Nephron progenitor cell (in vitro differentiated cells): ENCODE results near the gene ZNF346.

Source experiments
- DNase-seq: peaks from one replicate; pipeline ENCODE4 v3.0.0; 2021
- H3K27ac Mint-ChIP-seq: 2 replicates; pipeline ENCODE4 v1.8.0; 2021; ENCODE audit warnings: mild to moderate bottlenecking, moderate library complexity, mixed read lengths
- H3K27me3 Mint-ChIP-seq: 2 replicates; pipeline ENCODE4 v1.8.0; 2021; ENCODE audit warnings: mild to moderate bottlenecking, low read depth, mixed read lengths; ENCODE audit not compliant: poor library complexity
- H3K36me3 Mint-ChIP-seq: 2 replicates; pipeline ENCODE4 v1.8.0; 2021; ENCODE audit warnings: low read depth, mixed read lengths
- H3K4me1 Mint-ChIP-seq: 2 replicates; pipeline ENCODE4 v1.8.0; 2021; ENCODE audit warnings: mixed read lengths
- H3K4me3 Mint-ChIP-seq: 2 replicates; pipeline ENCODE4 v1.8.0; 2021; ENCODE audit warnings: mild to moderate bottlenecking, moderate library complexity, mixed read lengths
- H3K9me3 Mint-ChIP-seq: 2 replicates; pipeline ENCODE4 v1.8.0; 2021; ENCODE audit warnings: mild to moderate bottlenecking, moderate library complexity, mixed read lengths
- TF ChIP-seq, protein P1 (sequence below): fragments of 200-600 bp; sonication (generic); IDR thresholded peaks from 2 replicates; pipeline ENCODE4 v1.5.0; 2021; ENCODE audit warnings: antibody characterized with exemption

Gene ZNF346

DNA sequence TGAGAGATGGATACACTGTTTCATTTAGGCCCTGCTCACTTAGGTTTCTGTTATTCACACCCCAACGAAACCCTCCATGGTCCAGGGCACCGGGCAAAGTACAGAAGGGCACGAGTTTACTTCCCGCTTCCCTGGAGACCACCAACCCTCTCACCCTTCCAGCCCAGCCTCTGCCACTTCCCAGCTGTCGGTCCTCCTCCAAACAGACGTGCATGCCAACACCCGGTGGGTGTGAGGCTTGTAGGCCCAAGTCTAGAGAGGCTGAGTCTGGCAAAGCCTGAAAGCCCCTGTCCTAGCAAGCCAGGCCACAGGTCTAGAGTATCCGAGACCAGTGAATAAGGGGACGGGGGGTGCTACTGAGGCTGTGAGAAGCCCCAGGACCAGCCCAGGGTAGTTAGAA lies 57.1 kb downstream of the ZNF346 start:
- TF ChIP-seq, protein P1, sequence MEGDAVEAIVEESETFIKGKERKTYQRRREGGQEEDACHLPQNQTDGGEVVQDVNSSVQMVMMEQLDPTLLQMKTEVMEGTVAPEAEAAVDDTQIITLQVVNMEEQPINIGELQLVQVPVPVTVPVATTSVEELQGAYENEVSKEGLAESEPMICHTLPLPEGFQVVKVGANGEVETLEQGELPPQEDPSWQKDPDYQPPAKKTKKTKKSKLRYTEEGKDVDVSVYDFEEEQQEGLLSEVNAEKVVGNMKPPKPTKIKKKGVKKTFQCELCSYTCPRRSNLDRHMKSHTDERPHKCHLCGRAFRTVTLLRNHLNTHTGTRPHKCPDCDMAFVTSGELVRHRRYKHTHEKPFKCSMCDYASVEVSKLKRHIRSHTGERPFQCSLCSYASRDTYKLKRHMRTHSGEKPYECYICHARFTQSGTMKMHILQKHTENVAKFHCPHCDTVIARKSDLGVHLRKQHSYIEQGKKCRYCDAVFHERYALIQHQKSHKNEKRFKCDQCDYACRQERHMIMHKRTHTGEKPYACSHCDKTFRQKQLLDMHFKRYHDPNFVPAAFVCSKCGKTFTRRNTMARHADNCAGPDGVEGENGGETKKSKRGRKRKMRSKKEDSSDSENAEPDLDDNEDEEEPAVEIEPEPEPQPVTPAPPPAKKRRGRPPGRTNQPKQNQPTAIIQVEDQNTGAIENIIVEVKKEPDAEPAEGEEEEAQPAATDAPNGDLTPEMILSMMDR = no peak
- H3K9me3 Mint-ChIP-seq = no peaks in the 10 kb centered on the region
- no peak for DNase-seq
- peaks cover 16% of the 10 kb centered on the region for H3K4me1 Mint-ChIP-seq
- H3K4me3 Mint-ChIP-seq = no peak overlapping the region
- peaks cover 5% of the 10 kb centered on the region for H3K36me3 Mint-ChIP-seq
- H3K27ac Mint-ChIP-seq = peak overlapping the region; percentile 79
- no peaks in the 10 kb centered on the region for H3K27me3 Mint-ChIP-seq

DNA sequence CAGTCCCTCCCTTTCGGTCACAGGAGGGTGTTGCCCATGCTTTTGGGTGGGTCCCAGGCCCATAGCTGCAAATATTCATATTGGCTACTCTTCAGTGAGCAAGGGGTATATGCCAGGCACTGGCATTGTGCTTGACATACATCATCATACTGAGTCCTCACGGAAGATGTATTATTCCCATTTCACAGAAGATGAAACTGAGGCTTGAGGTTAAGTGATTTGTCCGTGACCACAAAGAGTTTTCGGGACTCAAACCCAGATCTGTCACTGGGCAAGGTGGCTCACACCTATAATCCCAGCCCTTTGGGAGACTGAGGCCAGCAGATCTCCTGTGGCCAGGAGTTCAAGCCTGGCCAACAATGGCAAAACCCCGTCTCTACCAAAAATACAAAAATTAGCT lies 57.8 kb downstream of the ZNF346 start:
- Mint-ChIP-seq H3K36me3 (peaks cover 5% of the 10 kb centered on the region), H3K4me1 (peaks cover 21% of the 10 kb centered on the region), H3K9me3 (no peaks in the 10 kb centered on the region), H3K27me3 (no peaks in the 10 kb centered on the region), H3K27ac (no peak overlapping the region), H3K4me3 (no peak overlapping the region)
- TF ChIP-seq, protein P1 = no peak
- DNase-seq = no peak

DNA sequence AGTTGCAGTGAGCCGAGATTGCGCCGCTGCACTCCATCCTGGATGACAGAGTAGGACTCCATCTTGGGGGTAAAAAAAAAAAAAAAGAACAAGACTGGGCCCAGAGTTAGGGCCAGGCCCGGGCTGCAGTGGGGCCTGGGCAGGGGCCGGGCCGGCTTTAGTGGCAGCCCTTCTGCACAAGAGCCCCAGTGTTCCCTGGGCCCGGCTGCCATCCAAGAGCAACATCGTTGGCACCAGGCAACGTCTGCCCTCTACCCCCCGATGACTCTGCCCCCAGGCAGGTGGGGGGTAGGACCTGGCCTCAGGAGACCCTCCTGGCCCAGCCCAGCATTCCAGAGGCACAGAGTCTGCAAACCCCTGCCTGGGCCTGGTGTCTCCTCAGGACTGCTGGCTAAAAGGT lies 59.4 kb downstream of the ZNF346 start:
- TF ChIP-seq, protein P1 = no peak
- Mint-ChIP-seq H3K9me3 (no peaks in the 10 kb centered on the region), H3K27me3 (peaks cover 4% of the 10 kb centered on the region), H3K4me3 (no peak overlapping the region), H3K36me3 (no peaks in the 10 kb centered on the region), H3K27ac (no peak overlapping the region), H3K4me1 (peaks cover 28% of the 10 kb centered on the region)
- no peak for DNase-seq

DNA sequence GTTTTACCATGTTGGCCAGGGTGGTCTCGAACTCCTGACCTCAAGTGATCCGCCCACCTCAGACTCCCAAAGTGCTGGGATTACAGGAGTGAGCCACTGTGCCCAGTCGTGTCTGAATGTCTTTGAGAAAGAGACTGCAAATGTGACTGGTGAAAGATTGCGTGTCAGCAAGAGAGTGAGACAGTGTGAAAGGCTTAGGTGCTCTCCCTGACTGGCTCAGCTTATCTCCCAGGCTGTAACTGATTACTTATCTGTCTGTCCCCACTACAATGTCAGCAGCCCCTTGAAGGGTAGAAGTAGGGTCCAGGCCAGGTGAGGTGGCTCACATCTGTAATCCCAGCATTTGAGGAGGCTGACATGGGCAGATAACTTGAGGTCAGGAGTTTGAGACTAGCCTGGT lies 60.9 kb downstream of the ZNF346 start:
- Mint-ChIP-seq H3K4me3 (no peak overlapping the region), H3K36me3 (no peaks in the 10 kb centered on the region), H3K9me3 (no peaks in the 10 kb centered on the region), H3K4me1 (peaks cover 37% of the 10 kb centered on the region), H3K27me3 (peaks cover 10% of the 10 kb centered on the region), H3K27ac (no peak overlapping the region)
- TF ChIP-seq, protein P1 = no peak
- no peak for DNase-seq

DNA sequence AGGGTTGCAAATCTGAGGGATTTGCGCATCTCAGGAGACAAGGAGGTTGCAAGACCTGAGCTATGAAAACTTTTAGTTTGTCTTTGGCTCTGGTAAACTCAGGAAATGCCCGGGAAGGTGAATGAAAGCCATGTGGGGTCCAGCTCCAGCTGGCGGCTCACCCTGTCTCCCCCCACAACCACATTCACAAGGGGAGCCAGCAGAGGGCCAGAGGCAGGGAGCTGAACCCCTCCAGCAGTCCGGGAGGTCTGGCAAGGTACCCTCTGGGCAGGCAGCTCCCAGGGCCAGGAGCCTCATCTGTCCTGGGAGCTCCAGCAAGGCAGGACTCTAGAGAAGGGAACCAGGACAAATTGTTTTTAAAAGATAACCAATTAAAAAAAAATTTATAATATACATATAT lies 61.7 kb downstream of the ZNF346 start:
- DNase-seq = no peak
- H3K4me3 Mint-ChIP-seq = no peak overlapping the region
- H3K27me3 Mint-ChIP-seq = peaks cover 16% of the 10 kb centered on the region
- no peaks in the 10 kb centered on the region for H3K9me3 Mint-ChIP-seq
- TF ChIP-seq, protein P1 = no peak
- H3K36me3 Mint-ChIP-seq = no peaks in the 10 kb centered on the region
- no peak overlapping the region for H3K27ac Mint-ChIP-seq
- peaks cover 45% of the 10 kb centered on the region for H3K4me1 Mint-ChIP-seq

DNA sequence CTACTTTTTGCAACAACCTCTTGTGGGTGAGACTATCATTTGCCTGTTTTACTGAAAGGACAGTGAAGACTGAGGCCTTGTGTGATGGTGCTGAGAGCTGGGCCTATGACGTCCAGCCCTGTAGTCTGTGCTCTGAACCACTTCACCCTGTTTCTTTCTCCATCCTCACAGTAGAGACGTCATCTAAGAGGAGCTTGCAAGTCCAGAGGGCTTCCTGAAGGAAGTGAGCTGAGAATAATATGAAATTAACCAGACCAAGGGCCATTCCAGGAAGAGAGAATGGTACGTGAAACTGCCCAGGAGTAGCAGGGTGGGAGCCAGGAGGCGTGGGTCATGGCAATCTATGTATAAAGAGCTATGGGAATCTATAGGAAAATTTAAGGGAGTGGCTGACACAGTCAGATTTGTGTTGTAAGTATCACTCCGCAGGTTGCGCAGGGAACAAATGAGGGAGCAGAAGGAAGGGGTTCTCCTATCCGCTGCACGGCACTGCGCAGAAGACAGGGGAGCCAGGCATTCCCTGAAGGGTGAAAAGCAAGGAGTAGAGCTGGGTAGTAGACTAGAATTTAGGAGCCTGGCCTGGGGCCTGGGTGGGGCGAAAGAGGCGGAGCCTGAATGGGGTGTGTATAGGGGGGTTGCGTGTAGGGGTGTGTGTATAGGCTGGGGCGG lies 63.6 kb downstream of the ZNF346 start:
- peaks cover 50% of the 10 kb centered on the region for H3K4me1 Mint-ChIP-seq
- peak overlapping the region; percentile 44 for H3K4me3 Mint-ChIP-seq
- no peak for DNase-seq
- no peaks in the 10 kb centered on the region for H3K36me3 Mint-ChIP-seq
- TF ChIP-seq, protein P1 = no peak
- peak overlapping the region; percentile 35 for H3K27ac Mint-ChIP-seq
- peaks cover 16% of the 10 kb centered on the region for H3K27me3 Mint-ChIP-seq
- H3K9me3 Mint-ChIP-seq = no peaks in the 10 kb centered on the region
